Memory B cell (primary cell): ENCODE measurements around the gene NCKAP5.
"Not testable (repeated sequence)": the region's sequence is repeated elsewhere in the genome, so short reads cannot be mapped to it uniquely, and the experiment has no call there.

Experiments
- ATAC-seq: fragments of 150-1000 bp; cut with Tn5 transposase; 2 replicates; pipeline ENCODE4 v1.10.0; 2021; ENCODE audit warnings: low read depth, mild to moderate bottlenecking, moderate library complexity
- DNase-seq, 2 donors: peaks; one replicate each; pipeline ENCODE4 v3.0.0; 2022; ENCODE audit warnings: low spot score in 2 of 2
- H3K27ac Mint-ChIP-seq: one replicate; pipeline ENCODE4 v1.8.0; 2022; ENCODE audit warnings: mild to moderate bottlenecking, moderate library complexity, mixed read lengths
- H3K27me3 Mint-ChIP-seq: one replicate; pipeline ENCODE4 v1.8.0; 2022; ENCODE audit warnings: mixed read lengths
- H3K36me3 Mint-ChIP-seq: one replicate; pipeline ENCODE4 v1.8.0; 2022; ENCODE audit warnings: mild to moderate bottlenecking, mixed read lengths
- H3K4me1 Mint-ChIP-seq: one replicate; pipeline ENCODE4 v1.8.0; 2022; ENCODE audit warnings: mixed read lengths
- H3K4me3 Mint-ChIP-seq: one replicate; pipeline ENCODE4 v1.8.0; 2022; ENCODE audit warnings: mild to moderate bottlenecking, moderate library complexity, mixed read lengths
- H3K9me3 Mint-ChIP-seq: one replicate; pipeline ENCODE4 v1.8.0; 2022; ENCODE audit warnings: mixed read lengths

Gene NCKAP5

DNA sequence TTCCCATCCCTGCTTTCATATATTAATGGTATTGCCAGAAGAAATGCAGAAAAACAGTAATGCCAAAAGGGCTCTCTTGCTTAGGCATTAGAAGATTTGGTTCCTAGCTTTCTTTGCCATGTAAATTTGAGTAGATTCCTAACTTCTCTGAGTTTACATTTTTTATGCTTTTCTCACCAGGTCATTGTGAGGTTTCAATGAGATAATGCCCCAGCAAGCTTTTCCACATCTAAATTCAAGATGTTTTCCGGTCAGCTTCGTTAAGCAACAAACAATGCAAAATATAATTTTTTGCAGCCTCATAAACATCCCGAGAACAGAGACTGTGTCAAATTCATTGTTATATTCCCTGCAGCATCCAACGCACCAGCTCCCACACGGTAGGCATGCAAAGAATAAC is 44.9 kb downstream of the NCKAP5 start:
- H3K4me1 Mint-ChIP-seq = no peaks in the 10 kb centered on the region
- H3K27ac Mint-ChIP-seq = no peak overlapping the region
- no peak overlapping the region for H3K4me3 Mint-ChIP-seq
- peaks cover 5% of the 10 kb centered on the region for H3K27me3 Mint-ChIP-seq
- H3K9me3 Mint-ChIP-seq = peaks cover 1% of the 10 kb centered on the region
- H3K36me3 Mint-ChIP-seq = no peaks in the 10 kb centered on the region
- DNase-seq (no peak), ATAC-seq (no peak)

DNA sequence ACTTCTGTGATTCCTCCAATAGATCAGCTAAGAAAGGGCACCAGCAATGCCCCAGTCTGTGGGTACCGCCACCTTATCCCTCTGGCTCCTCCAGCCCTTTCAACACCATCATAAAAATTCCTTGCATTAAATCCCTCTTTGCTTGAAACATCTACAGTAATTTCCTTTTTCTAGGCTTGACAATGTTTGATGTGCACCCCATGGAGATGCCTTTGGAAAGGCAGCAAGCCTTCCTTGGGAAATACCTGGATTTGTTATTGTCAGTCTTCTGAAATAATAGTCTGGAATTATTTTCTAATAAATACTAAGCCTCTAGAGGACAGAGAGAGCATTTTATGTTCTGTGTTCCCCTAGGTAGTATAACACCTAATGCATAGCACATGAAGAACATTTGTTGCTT is 46.1 kb downstream of the NCKAP5 start:
- Mint-ChIP-seq H3K4me1 (no peaks in the 10 kb centered on the region), H3K27me3 (peaks cover 5% of the 10 kb centered on the region)

DNA sequence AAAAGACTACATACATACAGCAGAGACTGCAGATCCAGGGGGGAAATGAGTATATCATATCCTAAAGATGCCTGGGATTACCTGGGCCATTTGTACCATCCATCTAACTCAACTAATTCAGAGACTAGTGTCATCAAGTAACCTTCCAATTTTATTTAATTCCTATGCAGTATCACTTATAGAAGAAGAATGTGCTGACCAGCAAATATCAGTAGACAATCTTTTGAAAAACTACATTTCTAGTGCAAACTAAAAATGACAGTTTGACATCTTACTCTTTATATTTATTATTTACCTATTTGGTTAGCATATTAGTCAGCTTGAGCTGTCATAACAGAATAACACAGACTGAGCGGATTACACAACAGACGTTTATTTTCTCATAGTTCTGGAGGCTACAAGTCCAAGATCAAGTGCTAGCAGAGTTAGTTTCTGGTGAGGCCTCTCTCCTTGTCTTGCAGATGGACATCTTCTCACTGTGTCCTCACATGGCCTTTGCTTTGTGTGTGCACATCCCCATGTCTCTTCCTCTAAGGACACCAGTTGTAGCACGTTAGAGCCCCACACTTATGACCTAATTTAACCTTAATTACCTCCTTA is 47.0 kb downstream of the NCKAP5 start:
- no peaks in the 10 kb centered on the region for H3K4me1 Mint-ChIP-seq
- no peak for ATAC-seq

More for the DNA sequence above, 46.1 kb downstream of the NCKAP5 start:
- no peak overlapping the region for H3K27ac Mint-ChIP-seq
- no peaks in the 10 kb centered on the region for H3K36me3 Mint-ChIP-seq
- no peak for ATAC-seq
- no peak for DNase-seq
- H3K4me3 Mint-ChIP-seq = no peak overlapping the region
- peaks cover 1% of the 10 kb centered on the region for H3K9me3 Mint-ChIP-seq

DNA sequence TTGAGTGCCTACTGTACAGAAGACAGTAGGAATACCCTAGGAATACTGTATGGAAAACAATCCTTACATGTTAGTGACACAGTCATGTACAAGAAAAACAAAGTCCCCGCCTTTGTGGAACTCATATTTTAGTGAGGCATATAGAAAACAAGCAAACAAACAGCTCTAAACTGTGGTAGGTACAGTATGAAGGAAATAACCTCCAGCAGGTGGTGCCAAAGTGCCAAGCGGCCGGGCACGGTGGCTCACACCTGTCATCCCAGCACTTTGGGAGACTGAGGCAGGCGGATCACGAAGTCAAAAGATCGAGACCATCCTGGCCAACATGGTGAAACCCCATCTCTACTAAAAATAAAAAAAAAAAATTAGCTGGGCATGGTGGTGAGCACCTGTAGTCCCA is 48.6 kb downstream of the NCKAP5 start:
- not testable (repeated sequence) for ATAC-seq, H3K4me1 Mint-ChIP-seq, DNase-seq, H3K36me3 Mint-ChIP-seq, H3K4me3 Mint-ChIP-seq, H3K27ac Mint-ChIP-seq, H3K9me3 Mint-ChIP-seq, H3K27me3 Mint-ChIP-seq

More for the DNA sequence above, 47.0 kb downstream of the NCKAP5 start:
- DNase-seq = no peak
- H3K4me3 Mint-ChIP-seq = no peak overlapping the region
- peaks cover 1% of the 10 kb centered on the region for H3K9me3 Mint-ChIP-seq
- H3K36me3 Mint-ChIP-seq = no peaks in the 10 kb centered on the region
- H3K27me3 Mint-ChIP-seq = peaks cover 5% of the 10 kb centered on the region
- H3K27ac Mint-ChIP-seq = no peak overlapping the region

DNA sequence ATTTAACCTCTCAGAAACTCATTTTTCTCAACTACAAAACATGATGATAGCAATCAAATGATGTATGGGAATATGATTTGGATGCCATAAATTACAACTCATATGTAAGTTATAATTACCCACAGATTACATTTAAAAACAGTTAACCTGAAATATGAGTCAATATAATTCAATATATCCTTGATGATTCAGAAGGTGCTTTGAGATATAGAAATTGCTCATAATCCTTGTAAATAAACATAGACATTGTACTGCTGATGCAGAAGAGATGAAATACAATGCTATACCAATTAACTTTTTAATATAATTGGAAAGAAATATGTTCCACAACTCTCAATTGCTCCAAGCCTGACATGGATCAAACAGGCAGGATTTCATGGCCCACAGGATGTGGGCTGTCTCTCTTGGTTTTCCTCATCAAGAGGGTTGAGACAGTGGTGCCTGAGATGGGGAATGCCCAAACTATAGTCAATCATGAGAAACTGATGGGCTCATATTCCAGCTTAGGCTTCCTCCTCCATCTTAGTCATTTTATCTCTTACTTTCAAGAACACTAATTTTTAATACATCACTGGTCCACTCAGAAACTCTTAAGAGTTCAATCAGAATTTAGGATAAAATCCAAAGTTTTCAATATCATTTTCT is 49.4 kb downstream of the NCKAP5 start:
- Mint-ChIP-seq H3K36me3 (no peaks in the 10 kb centered on the region), H3K27ac (no peak overlapping the region), H3K27me3 (peaks cover 5% of the 10 kb centered on the region), H3K9me3 (no peaks in the 10 kb centered on the region), H3K4me1 (no peaks in the 10 kb centered on the region), H3K4me3 (no peak overlapping the region)
- no peak for DNase-seq
- no peak for ATAC-seq

DNA sequence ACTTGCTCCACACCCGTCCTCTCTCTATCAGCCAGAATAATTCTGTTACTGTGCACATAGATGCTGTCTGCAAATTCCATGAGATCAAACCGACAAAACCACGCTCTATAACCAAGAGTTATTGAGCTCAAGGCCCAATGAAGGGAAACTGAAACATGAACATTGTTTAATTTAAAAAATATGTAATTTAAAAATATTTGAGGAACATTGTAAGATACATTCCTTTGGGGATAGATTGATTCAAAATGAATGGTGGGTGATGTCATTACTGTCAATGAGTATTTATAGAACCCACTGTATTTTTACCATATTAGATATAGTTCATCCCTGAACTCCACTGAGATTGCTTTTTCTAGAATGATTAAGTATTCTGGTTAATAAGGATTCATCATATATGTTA is 50.4 kb downstream of the NCKAP5 start:
- DNase-seq = no peak
- Mint-ChIP-seq H3K27ac (no peak overlapping the region), H3K9me3 (no peaks in the 10 kb centered on the region), H3K36me3 (no peaks in the 10 kb centered on the region), H3K27me3 (peaks cover 6% of the 10 kb centered on the region), H3K4me1 (no peaks in the 10 kb centered on the region), H3K4me3 (no peak overlapping the region)
- ATAC-seq = no peak

DNA sequence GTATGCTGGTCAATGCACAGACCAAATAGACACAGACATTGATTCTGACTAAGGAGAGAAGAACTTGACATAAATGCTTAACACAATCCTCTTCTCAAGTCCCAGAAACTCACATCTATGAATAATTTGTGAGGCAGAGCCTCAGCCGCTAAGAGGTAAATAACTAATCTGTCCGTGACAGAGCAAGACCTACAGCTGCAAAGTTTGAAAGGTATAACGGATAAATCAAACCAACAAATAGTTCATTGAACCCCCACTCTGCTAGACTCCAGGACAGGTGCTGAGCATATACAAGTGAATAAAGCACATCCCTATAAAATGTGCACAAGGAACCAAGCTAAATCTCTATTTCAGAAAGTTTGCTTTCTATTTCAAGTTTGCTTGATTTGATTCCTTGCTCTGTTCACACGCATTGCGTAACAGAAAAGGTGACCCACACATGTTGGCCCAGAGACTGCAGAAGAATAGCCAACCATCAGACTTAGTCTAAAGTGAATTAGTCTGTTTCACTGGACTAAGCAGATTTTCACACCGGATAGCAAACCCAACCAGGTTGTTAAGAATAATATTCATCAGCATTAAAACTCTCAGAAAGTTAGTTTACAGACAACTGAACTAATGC is 51.7 kb downstream of the NCKAP5 start:
- Mint-ChIP-seq H3K36me3 (no peaks in the 10 kb centered on the region), H3K27me3 (peaks cover 9% of the 10 kb centered on the region), H3K27ac (no peak overlapping the region), H3K4me1 (no peaks in the 10 kb centered on the region), H3K4me3 (no peak overlapping the region), H3K9me3 (no peaks in the 10 kb centered on the region)
- no peak for ATAC-seq
- no peak for DNase-seq

DNA sequence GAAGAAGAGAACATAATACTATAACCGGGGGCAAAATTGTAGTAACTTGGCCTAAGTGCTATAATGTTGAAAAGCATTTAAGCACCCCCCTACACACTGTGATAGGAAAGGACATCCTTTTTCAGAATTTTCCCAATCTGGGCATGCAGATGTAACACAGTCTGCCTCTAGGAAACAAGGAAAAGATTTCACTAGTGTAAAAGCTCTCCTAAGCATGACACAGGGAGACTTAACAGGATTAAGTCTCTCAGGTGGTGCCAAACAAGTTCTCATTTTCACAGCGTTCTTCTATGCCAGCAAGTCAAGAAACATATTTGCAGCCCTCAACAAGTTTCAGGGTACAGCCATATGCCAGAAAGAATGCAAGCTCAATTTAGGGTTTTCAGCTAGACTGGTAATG is 53.0 kb downstream of the NCKAP5 start:
- DNase-seq (no peak), ATAC-seq (no peak)

DNA sequence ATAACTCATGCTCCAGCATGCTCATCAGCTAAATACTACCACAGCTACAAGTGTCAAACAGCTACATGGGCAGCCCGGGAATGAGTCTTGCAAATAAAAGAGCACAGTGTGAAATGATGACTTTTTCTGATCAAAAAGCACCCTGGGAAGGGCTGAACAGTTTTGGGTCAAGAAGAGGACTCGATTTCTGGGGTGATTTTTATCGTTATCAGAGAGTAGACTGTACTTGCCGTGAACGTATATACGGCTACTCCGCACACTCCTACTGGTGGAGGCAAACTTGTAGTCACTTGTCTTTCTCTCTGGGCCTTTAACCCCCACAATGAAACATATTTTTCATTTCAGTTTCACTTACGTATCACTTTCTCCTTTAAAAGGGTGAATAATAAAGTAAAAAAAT is 54.4 kb downstream of the NCKAP5 start:
- Mint-ChIP-seq H3K36me3 (no peaks in the 10 kb centered on the region), H3K4me3 (no peak overlapping the region), H3K9me3 (no peaks in the 10 kb centered on the region), H3K4me1 (no peaks in the 10 kb centered on the region), H3K27me3 (peaks cover 4% of the 10 kb centered on the region), H3K27ac (no peak overlapping the region)
- no peak for ATAC-seq
- DNase-seq = no peak

More for the DNA sequence above, 53.0 kb downstream of the NCKAP5 start:
- H3K36me3 Mint-ChIP-seq = no peaks in the 10 kb centered on the region
- no peaks in the 10 kb centered on the region for H3K9me3 Mint-ChIP-seq
- H3K27me3 Mint-ChIP-seq = peaks cover 8% of the 10 kb centered on the region
- H3K4me1 Mint-ChIP-seq = no peaks in the 10 kb centered on the region
- no peak overlapping the region for H3K4me3 Mint-ChIP-seq
- H3K27ac Mint-ChIP-seq = no peak overlapping the region

DNA sequence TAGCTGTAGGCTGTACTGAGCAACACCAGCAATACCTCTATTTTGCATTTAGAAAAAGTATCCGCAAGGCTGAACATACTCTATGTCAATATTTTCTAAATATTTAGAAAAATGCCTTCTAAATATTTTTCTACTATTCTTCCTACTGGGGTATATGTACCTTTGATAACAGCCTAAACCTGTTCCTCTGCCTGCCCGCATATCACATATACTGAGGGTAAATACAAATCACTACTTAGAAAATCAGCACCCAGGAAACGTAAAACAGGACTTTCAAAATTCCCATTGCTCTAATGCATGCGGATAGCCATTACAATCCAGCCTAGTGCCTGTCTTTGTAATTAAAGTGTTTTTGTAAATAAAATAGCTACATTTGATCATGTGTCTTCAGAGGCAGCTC is 56.1 kb downstream of the NCKAP5 start:
- Mint-ChIP-seq H3K4me1 (no peaks in the 10 kb centered on the region), H3K36me3 (no peaks in the 10 kb centered on the region), H3K27me3 (peaks cover 4% of the 10 kb centered on the region), H3K9me3 (no peaks in the 10 kb centered on the region), H3K4me3 (no peak overlapping the region), H3K27ac (no peak overlapping the region)
- ATAC-seq = no peak
- DNase-seq = no peak

DNA sequence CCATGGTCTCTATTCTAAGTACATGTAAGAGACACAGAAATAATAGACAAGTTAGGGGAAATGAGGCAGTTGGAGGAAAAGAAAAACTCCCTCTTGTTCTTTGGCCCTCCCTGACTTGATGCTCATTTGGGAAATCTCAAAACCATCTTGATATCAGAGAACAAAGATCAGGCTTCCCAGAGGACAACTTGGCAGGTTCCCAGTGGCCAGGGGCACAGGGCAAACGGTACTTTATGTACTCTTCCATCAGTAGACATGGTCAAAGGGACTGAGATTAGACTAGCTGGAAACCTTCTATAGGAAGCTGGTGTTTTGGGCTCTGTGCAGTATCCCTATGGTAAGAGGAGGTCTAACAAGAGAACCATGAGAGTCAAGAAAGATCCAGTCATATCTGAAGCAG is 56.6 kb downstream of the NCKAP5 start:
- Mint-ChIP-seq H3K27ac (no peak overlapping the region), H3K36me3 (no peaks in the 10 kb centered on the region), H3K9me3 (no peaks in the 10 kb centered on the region), H3K27me3 (peaks cover 4% of the 10 kb centered on the region), H3K4me3 (no peak overlapping the region), H3K4me1 (no peaks in the 10 kb centered on the region)
- no peak for DNase-seq
- ATAC-seq = no peak

DNA sequence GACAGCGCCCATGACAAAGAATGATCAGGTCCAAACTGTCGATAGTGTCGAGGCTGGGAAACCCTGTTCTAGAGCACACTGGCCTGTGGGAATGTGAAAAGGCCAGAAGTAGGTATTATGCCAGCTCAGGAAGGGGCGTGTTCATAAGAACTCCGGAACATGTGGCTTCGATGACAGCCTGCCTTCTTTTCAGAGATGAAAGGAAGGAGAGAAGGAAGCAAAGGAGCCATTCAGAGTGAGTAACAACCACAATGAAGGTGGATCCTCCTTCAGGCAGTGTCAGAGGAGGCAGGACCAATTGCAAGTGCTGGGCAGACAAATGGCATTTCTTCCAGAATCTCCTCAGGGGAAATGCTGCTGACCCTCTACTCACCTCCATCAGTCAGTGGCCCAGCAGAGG is 58.5 kb downstream of the NCKAP5 start:
- DNase-seq = no peak
- ATAC-seq = no peak
- H3K27me3 Mint-ChIP-seq = peaks cover 4% of the 10 kb centered on the region
- no peaks in the 10 kb centered on the region for H3K36me3 Mint-ChIP-seq
- no peaks in the 10 kb centered on the region for H3K9me3 Mint-ChIP-seq
- no peak overlapping the region for H3K27ac Mint-ChIP-seq
- no peaks in the 10 kb centered on the region for H3K4me1 Mint-ChIP-seq
- no peak overlapping the region for H3K4me3 Mint-ChIP-seq

DNA sequence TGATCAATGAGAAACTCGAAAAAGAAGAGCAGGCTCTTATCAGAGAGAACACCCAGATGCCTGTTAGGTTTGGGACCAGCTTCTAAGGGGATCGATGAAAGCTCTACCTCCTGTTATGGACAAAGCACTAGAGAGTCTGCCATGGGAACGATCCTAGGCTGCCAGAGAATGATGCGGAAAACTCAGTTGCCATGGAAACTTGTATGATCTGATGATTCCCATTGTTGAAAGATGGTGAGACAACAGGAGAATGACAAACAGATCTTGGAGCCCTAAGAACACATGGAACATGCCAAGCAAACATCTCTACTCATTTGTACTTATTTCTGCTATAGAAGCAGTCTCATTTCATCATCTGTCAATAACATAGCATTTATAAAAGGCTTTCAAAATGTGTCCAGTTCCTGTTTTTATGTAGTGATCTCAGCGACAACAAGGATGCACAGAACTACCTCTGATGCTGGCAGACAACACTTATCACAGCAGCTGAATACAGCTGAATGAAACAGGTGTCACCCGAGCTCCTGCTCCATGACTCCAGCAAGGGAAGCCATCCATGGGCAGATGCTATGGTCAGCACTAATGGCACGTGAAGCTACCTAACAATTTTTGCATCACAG is 59.6 kb downstream of the NCKAP5 start:
- Mint-ChIP-seq H3K27me3 (peaks cover 4% of the 10 kb centered on the region), H3K4me3 (no peak overlapping the region), H3K27ac (no peak overlapping the region), H3K4me1 (no peaks in the 10 kb centered on the region), H3K36me3 (no peaks in the 10 kb centered on the region), H3K9me3 (no peaks in the 10 kb centered on the region)
- ATAC-seq (no peak), DNase-seq (no peak)

DNA sequence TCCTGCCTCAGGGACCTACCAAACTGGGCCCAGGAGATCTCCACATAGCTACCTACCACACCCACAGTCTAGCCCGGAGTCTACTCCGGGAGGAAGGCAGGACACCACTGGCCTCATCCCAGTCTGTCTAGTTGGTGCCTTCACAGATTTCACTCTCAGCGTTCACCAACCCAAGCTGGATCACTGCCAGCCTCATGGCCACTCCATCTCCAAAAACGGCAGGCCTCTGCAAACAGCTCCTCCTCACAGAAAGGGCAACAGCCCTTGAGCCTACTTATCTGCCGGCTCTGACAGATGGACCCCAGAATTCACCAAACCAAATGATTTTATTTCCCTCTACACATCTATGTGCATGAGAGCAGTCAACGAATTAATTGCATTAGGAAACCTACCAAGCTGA is 61.3 kb downstream of the NCKAP5 start:
- Mint-ChIP-seq H3K9me3 (no peaks in the 10 kb centered on the region), H3K4me3 (no peak overlapping the region), H3K27ac (no peak overlapping the region), H3K36me3 (no peaks in the 10 kb centered on the region), H3K27me3 (peaks cover 2% of the 10 kb centered on the region), H3K4me1 (no peaks in the 10 kb centered on the region)
- ATAC-seq (no peak), DNase-seq (no peak)
